Lower leg skin (tissue), 4 donors: ENCODE results near the gene APMAP. TPM values are rescaled to one million over a fixed set of nuclear protein-coding genes. Genes with fewer than 3 reads are reported as not detected.
"Not testable (repeated sequence)": the region's sequence is repeated elsewhere in the genome, so short reads cannot be mapped to it uniquely, and the experiment has no call there.

ENCODE experiments used
- DNase-seq, 2 donors: peaks; one replicate each; pipeline ENCODE4 v3.0.0-alpha.2; 2019; ENCODE audit warnings: low spot score in 2 of 2
- H3K4me3 ChIP-seq: fragments of 200-600 bp; sonication (generic); 2 replicates; pipeline ENCODE4 v1.5.1; 2017; ENCODE audit warnings: mild to moderate bottlenecking, low read depth; ENCODE audit not compliant: poor library complexity, severe bottlenecking
- CTCF ChIP-seq, 3 donors: fragments of 450-650 bp; IDR thresholded peaks; one replicate each; pipeline ENCODE4 v1.5.1; 2016; ENCODE audit warnings: antibody characterized with exemption in 3 of 3, mild to moderate bottlenecking in 3 of 3, moderate library complexity in 2 of 3
- POLR2A ChIP-seq, 2 donors: fragments of 450-650 bp; IDR thresholded peaks; one replicate each; pipeline ENCODE4 v1.6.1; 2016 to 2017; ENCODE audit warnings: antibody characterized with exemption in 2 of 2, mild to moderate bottlenecking in 1 of 2, moderate library complexity in 1 of 2
- WGBS, 2 donors: methylation state at CpG; one replicate each; pipeline ENCODE4 v1.1.5; 2018; 5-methylcytosine and 5-hydroxymethylcytosine counted together
- intact Hi-C: fragments of 100-400 bp; cut with DNase I; formaldehyde crosslinking; loops from one replicate; pipeline ENCODE4 v1.15.0; 2023; ENCODE audit warnings: low total_unique reads
- total RNA-seq, 4 donors: library from RNA; depleted of rRNA; stranded (reverse); fragments of >200 nt; gene quantifications; one replicate each; pipeline ENCODE4 v1.1.0, GENCODE V29; 2016

Gene APMAP
- total RNA-seq, 4 donors from 2014 or later: 34.4 to 88.7 (median 52.6) TPM

GRCh38 chr20:24951536-24952083 lies 40.9 kb downstream of the APMAP start:
- 47 to 50% methylated on average over 11 of the region's 11 CpGs for WGBS, 2 donors
- intact Hi-C loops: no loop called here
- peak in 1 of 2 donors; percentile 65 for DNase-seq
- TF ChIP-seq CTCF (IDR thresholded peaks at IDR 0.05): no peak
- no peak for TF ChIP-seq POLR2A (IDR thresholded peaks at IDR 0.05)
- no peak overlapping the region for H3K4me3 ChIP-seq

- no peak for TF ChIP-seq CTCF (IDR thresholded peaks at IDR 0.05)
- TF ChIP-seq POLR2A (IDR thresholded peaks at IDR 0.05): no peak
- peak in 1 of 2 donors; percentile 77 for DNase-seq
- intact Hi-C loops: no loop called here
- WGBS, 2 donors: 74 to 75% methylated on average over 16 of the region's 16 CpGs
- no peak overlapping the region for H3K4me3 ChIP-seq
Measured at GRCh38 chr20:24950836-24951525, 41.6 kb downstream of the APMAP start.

GRCh38 chr20:24950128-24950835 lies 42.3 kb downstream of the APMAP start:
- no peak for TF ChIP-seq POLR2A (IDR thresholded peaks at IDR 0.05)
- TF ChIP-seq CTCF (IDR thresholded peaks at IDR 0.05): no peak
- H3K4me3 ChIP-seq: no peak overlapping the region
- DNase-seq: peak in 1 of 2 donors; percentile 80
- intact Hi-C loops: no loop called here
- 74 to 83% methylated on average over 5 to 11 of the region's 12 CpGs for WGBS, 2 donors

GRCh38 chr20:24949756-24950127 lies 42.8 kb downstream of the APMAP start:
- intact Hi-C loops: no loop called here
- WGBS, 2 donors: 38 to 53% methylated on average over 6 of the region's 6 CpGs
- DNase-seq: no peak
- H3K4me3 ChIP-seq: no peak overlapping the region
- no peak for TF ChIP-seq POLR2A (IDR thresholded peaks at IDR 0.05)
- no peak for TF ChIP-seq CTCF (IDR thresholded peaks at IDR 0.05)

- intact Hi-C loops: no loop called here
- no peak within 1 kb of the TSS for H3K4me3 ChIP-seq
- DNase-seq: peak; percentile 46 to 88
- WGBS, 2 donors: 75 to 79% methylated on average over 17 to 19 of the region's 20 CpGs
- TF ChIP-seq CTCF (IDR thresholded peaks at IDR 0.05) (no peak), POLR2A (IDR thresholded peaks at IDR 0.05) (no peak)
Measured at GRCh38 chr20:24948939-24949679, 43.4 kb downstream of the APMAP start, which contains the start of gene CST7. TSS of gene CST7 (plus strand) at chr20:24949269. CDS start at chr20:24949506, 237 bp downstream.

- 60 to 62% methylated on average over 4 of the region's 4 CpGs for WGBS, 2 donors
- intact Hi-C loops, H3K4me3 ChIP-seq: not testable (repeated sequence)
- DNase-seq: peak in 1 of 2 donors; percentile 39
Measured at GRCh38 chr20:24948396-24948938, 44.1 kb downstream of the APMAP start.

GRCh38 chr20:24946376-24946775 lies 46.2 kb downstream of the APMAP start:
- 79 to 88% methylated on average over 1 of the region's 1 CpG for WGBS, 2 donors
- H3K4me3 ChIP-seq, DNase-seq, intact Hi-C loops: not testable (repeated sequence)
